GM04503 (cell line): ENCODE data around the gene FDXACB1.

Experiments used
- DNase-seq: peaks from one replicate; pipeline ENCODE4 v3.0.0-alpha.2; 2012; ENCODE audit warnings: low read depth

Gene FDXACB1, protein sequence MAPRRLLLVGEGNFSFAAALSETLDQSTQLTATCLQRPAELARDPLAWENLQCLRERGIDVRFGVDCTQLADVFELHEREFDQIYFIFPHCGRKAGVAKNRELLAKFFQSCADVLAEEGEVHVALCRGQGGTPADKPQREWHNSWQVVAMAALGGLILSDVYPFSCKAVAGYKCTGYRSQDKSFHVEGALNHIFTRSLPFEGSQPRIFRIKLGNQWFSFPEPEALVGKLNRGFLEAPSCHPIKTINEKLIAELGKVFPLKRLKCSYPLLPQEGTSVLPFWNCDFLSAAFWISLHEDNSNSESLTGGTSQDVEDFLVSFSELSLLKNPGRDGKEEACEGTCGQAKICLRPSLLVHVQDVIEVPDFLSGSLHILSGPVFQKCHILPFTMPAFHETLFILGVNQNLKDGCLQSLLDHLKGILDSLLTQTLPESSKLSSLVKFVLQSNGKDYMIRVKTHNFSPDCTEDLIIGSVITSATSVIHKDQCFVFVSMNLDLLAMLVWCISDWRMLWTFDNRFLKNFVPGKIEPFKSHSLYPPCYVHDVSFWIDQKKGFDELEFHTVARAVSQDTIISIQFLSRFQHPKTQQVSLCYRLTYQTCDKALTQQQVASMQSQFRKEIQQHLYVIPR

GRCh38 chr11:111878849-111879636 lies at the start of gene FDXACB1, which contains the start of gene CFAP68:
FDXACB1 (minus strand) TSS chr11:111879165; CDS start chr11:111879132, 33 bp downstream.
CFAP68 (plus strand) TSS chr11:111879541; CDS start chr11:111879561, 20 bp downstream.
- DNase-seq, result peak; percentile 84

- DNase-seq, result peak; percentile 78
Observed at GRCh38 chr11:111926505-111927391, 47.8 kb upstream of the FDXACB1 start.

GRCh38 chr11:111925953-111926352 lies 47.0 kb upstream of the FDXACB1 start:
- no peak for DNase-seq

DNA sequence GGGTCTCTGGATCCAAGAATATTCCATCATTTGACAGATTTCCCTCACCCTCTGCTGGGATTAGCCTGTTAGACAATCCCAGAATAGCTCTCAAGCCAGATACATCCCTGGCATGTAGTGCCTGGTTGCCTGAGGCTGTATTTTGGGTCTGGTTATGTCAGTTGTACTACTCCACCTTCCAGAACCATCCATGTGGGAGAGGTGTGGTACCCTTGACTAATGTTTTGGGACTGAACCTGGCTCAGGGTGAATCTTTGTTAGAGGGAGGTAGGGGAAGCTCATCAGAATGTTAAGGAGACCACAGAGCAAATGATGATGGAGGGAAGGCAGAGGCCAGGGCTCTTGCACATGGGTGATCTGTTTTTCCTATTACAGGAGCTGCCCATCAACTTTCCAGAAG lies 45.0 kb upstream of the FDXACB1 start:
- no peak for DNase-seq

DNA sequence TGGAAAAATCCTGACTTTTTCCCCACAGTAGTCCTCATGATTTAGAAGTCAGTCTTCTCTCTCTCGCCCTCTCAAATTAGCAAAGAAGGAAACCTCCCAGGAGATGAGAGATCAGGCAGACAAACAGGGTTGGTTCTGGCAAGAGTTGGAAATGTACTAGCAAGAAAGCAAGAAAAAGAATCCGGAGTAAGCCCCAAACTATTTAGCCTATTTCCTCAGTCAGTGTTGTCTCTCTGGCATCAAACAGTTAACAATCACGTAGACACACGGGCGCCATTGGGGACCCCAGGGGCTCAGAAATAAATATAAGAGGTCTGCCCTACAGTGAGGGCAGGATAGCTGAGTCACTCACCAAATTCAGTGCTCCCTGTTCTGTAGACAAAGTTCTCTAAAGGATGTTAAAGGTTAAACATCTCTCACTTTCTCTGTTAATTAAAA lies 44.4 kb upstream of the FDXACB1 start:
- DNase-seq, result no peak

DNA sequence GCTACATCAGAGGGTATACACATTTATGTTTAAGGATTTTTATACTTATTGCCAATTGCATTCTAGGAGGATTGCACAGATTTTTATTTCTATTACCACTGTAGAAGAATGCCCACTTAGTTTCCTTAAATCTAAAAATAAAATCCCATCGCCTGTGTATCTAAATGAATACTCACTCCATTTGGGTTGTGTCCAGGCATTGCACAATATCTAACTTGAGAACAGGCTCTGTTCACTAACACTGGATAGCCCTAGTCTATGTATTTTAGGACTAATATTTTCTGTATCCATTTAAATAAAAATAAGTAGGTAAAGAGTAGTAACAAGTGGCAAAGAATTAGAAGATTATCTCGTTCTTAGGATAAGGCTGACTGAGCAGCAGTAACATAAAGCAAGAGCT lies 43.8 kb upstream of the FDXACB1 start:
- no peak for DNase-seq

DNA sequence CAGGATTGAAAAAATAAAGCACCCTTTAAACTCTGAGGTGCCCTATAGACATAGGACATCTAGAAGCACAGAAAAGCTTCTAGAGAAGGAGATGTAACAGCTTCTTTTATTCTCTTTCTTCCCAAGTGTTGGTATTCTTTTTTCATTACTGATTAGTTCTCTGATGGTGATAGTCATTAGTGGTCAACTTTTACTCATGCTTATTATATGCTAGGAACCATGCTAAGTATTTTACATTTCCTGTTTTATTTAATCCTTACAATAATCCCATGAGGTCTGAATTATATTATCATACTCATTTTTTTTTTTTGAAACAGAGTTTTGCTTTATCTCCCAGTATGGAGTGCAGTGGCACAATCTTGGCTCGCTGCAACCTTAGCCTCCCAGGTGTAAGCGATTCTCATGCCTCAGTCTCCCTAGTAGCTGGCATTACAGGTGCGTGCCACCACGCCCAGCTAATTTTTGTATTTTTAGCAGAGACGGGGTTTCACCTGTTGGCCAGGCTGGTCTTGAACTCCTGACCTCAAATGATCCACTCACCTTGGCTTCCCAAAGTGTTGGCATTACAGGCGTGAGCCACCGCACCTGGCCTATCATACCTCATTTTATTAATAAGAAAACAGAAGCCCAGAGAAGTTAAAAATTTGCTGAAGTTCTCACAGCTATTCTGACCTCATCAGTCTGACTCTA lies 42.7 kb upstream of the FDXACB1 start:
- DNase-seq, result no peak

GRCh38 chr11:111920908-111921307 lies 41.9 kb upstream of the FDXACB1 start:
- DNase-seq, result no peak

DNA sequence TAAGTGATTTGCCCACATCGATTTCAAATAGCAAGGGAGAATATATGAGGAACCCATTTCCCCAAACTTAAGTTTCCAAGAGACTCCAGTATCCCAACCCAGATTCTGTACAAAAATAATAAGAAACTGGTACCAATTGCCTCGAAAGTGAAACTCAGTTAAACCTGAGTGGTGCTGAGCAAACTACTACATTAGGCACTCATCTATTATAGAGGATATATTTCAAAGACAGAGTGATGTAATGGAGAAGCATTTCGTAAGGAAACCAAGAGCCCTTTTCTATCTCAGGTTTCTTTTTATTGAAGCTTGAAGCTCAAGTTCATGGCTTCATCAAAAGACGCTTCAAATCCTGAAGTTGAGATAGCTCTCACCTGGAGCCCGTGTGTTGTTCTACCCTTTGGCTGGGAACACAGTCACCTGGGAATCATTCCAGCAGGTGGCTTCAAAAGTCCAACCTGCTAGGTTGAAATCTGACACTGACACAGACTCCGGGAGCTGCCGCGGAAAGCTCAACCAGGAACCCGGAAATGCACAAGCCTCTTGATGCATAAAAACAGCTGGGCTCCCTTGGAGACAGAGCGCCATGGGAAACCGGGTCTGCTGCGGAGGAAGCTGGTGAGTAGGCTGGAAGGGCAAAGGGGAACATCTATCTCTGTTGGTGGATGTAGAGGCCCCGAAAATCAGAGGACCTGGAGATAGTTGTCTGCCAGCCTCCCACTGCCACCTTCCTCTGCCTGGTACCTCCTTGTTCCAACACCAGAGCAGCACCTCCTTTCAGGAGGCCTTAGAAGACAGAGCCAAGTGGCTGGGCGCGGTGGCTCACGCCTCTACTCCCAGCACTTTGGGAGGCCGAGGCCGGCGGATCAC lies 39.7 kb upstream of the FDXACB1 start, which contains the start of gene C11orf52:
Gene C11orf52, plus strand, starts transcription at position 524 of the 867 bp plus-strand sequence. Its CDS starts 60 bp downstream, at position 584.
- DNase-seq, result no peak

- no peak for DNase-seq
Observed at GRCh38 chr11:111917788-111918187, 38.8 kb upstream of the FDXACB1 start.

DNA sequence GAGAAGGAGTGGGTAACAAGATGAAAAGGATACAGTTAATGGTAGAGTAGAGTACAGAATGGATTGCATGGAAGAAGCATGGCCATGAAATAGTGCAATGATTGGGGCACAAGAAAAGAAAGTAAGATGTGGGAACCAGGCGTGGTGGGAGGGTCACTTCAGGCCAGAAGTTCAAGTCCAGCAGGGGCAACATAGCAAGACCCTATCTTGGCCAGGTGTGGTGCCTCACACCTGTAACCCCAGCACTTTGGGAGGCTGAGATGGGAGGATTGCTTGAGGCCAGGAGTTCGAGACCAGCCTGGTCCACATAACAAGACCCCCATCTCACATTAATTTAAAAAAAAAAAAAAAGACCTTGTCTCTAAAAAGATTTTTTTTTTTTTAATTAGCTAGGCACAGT lies 38.3 kb upstream of the FDXACB1 start:
- DNase-seq, result no peak

DNA sequence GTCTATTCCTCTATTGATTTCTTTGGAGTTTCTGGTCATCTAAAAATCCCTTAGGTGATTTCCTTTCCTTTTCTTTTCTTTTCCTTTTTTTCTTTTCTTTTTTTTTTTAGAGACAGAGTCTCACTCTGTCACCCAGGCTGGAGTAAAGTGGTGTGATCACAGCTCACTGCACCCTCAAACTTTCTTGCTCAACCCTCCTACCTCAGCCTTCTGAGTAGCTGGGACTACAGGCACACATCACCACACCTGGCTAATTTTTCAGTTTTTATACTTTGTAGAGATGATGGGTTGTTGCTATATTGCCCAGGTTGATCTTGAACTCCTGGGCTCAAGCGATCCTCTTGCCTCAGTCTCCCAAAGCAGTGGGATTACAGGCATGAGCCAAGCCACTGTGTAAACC lies 37.8 kb upstream of the FDXACB1 start:
- DNase-seq, result no peak

GRCh38 chr11:111913997-111914396 lies 35.0 kb upstream of the FDXACB1 start:
- DNase-seq, result peak; percentile 72

DNA sequence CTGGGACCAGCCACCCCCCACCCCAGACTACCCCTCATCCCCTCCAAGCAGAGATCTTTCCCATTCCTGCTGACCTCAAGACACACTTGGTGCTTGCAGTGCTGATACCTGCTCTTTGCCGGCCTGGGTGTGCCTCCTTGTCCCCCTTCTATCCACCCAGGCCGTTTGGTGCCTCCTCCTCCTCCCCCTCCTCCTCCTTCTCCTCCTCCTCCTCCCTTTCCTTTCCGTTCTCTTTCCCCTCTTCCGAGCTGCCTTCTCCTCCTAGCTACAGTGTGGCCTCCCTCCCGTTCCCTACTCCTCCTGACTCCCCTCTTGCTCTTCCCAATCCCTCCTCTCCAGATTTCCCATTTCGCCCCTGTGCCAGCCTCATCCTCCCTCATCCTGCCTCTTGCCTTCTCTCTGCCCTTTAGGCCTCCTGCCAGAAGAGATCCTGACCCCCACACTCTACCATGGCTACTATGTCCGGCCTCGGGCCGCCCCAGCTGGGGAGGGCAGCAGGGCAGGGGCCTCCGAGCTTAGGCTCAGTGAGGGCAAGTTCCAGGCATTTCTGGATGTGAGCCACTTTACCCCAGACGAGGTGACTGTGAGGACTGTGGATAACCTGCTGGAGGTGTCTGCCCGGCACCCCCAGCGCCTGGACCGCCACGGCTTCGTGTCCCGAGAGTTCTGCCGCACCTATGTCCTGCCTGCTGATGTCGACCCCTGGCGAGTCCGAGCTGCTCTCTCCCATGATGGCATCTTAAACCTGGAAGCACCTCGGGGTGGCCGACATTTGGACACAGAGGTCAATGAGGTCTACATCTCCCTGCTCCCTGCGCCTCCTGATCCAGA lies 34.3 kb upstream of the FDXACB1 start:
- no peak for DNase-seq

GRCh38 chr11:111912535-111912934 lies 33.6 kb upstream of the FDXACB1 start, which contains the start of gene HSPB2:
HSPB2 (plus strand) TSS chr11:111912734; CDS start chr11:111912830, 96 bp downstream.
- DNase-seq, result no peak

DNA sequence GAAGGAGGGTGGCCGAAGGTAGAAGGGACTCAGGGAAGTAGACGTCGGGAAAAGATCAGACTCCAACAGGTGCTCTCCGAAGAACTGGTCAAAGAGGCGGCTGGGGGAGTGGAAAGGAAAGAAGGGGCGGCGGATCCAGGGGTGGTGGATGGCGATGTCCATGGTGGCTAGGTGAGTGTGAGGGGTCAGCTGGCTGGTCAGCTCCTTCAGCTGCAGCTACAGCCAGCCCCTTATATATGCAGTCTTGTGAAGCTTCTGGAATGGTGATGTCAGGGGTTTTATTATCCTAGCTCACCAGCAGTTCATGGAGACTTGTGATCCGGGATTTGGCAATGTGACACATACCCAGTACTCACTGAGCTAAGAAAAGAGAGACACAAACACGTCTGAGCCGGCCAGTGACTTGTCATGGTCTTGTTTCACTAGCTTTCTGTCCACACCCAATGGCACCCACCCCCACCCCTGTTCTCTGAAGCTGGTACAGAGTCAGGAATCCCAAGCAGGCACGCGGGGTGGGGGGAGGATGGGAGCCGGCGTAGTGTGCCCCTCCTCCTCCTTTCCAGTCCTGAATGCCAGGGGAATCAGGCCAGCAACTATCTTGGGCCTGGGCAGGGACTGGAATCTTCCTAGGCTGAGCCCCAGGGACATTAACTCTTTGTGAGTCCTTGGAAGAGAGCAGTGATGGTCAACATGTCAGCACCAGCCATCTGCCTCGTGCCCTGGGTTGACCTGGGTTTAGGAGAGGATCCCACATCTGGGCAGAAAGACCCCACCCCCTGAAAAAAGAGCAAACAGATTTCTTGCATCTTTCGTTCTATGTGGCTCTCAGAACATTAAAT lies 32.8 kb upstream of the FDXACB1 start, which contains the start of gene CRYAB:
Gene CRYAB, minus strand, starts transcription at position 208 of the 839 bp plus-strand sequence. Its CDS starts 46 bp downstream, at position 162.
- DNase-seq, result peak; percentile 98

- DNase-seq, result no peak
Observed at GRCh38 chr11:111910676-111911562, 32.0 kb upstream of the FDXACB1 start.
